ENCODE measurements around the gene SLF2.

The SLF2 gene

GRCh38 chr10:101007915-101008822, 95.4 kb downstream of the SLF2 start:
- no peak overlapping the region for H3K27ac ChIP-seq (ENCODE audit: low read length)

GRCh38 chr10:101008823-101009423, 96.2 kb downstream of the SLF2 start:
- Histone ChIP-seq H3K36me3 (ENCODE audit: insufficient read depth, low read depth, low read length) (peaks cover 35% of the 10 kb centered on the region), H3K9ac (ENCODE audit: low read depth, low read length) (no peak overlapping the region), H3K9me3 (ENCODE audit: insufficient read depth, low read depth, low read length) (no peaks in the 10 kb centered on the region), H3K27ac (ENCODE audit: low read length) (no peak overlapping the region), H3K4me3 (ENCODE audit: low read length) (no peak overlapping the region), H3K27me3 (ENCODE audit: insufficient read depth, low read length) (no peaks in the 10 kb centered on the region), H3K4me1 (ENCODE audit: insufficient read depth, low read length) (no peaks in the 10 kb centered on the region)

More at GRCh38 chr10:101007915-101008822, 95.4 kb downstream of the SLF2 start:
- Histone ChIP-seq H3K4me1 (ENCODE audit: insufficient read depth, low read length) (no peaks in the 10 kb centered on the region), H3K36me3 (ENCODE audit: insufficient read depth, low read depth, low read length) (peaks cover 42% of the 10 kb centered on the region), H3K4me3 (ENCODE audit: low read length) (no peak overlapping the region), H3K27me3 (ENCODE audit: insufficient read depth, low read length) (no peaks in the 10 kb centered on the region), H3K9ac (ENCODE audit: low read depth, low read length) (no peak overlapping the region), H3K9me3 (ENCODE audit: insufficient read depth, low read depth, low read length) (no peaks in the 10 kb centered on the region)

GRCh38 chr10:101010329-101010728, 97.6 kb downstream of the SLF2 start:
- Histone ChIP-seq H3K27ac (ENCODE audit: low read length) (no peak overlapping the region), H3K36me3 (ENCODE audit: insufficient read depth, low read depth, low read length) (peaks cover 22% of the 10 kb centered on the region), H3K4me1 (ENCODE audit: insufficient read depth, low read length) (no peaks in the 10 kb centered on the region), H3K9me3 (ENCODE audit: insufficient read depth, low read depth, low read length) (no peaks in the 10 kb centered on the region), H3K9ac (ENCODE audit: low read depth, low read length) (no peak overlapping the region), H3K27me3 (ENCODE audit: insufficient read depth, low read length) (peaks cover 10% of the 10 kb centered on the region), H3K4me3 (ENCODE audit: low read length) (no peak overlapping the region)

- Histone ChIP-seq H3K27me3 (ENCODE audit: insufficient read depth, low read length) (peaks cover 24% of the 10 kb centered on the region), H3K9me3 (ENCODE audit: insufficient read depth, low read depth, low read length) (no peaks in the 10 kb centered on the region), H3K4me3 (ENCODE audit: low read length) (no peak overlapping the region), H3K27ac (ENCODE audit: low read length) (no peak overlapping the region), H3K36me3 (ENCODE audit: insufficient read depth, low read depth, low read length) (peaks cover 7% of the 10 kb centered on the region; the same call in 1 of the 2 replicates), H3K9ac (ENCODE audit: low read depth, low read length) (no peak overlapping the region), H3K4me1 (ENCODE audit: insufficient read depth, low read length) (no peaks in the 10 kb centered on the region)
Measured at GRCh38 chr10:101011517-101012423, 99.0 kb downstream of the SLF2 start.

GRCh38 chr10:101012525-101013364, 100.0 kb downstream of the SLF2 start:
- Histone ChIP-seq H3K27me3 (ENCODE audit: insufficient read depth, low read length) (peaks cover 34% of the 10 kb centered on the region), H3K36me3 (ENCODE audit: insufficient read depth, low read depth, low read length) (no peaks in the 10 kb centered on the region), H3K4me1 (ENCODE audit: insufficient read depth, low read length) (no peaks in the 10 kb centered on the region), H3K27ac (ENCODE audit: low read length) (no peak overlapping the region), H3K4me3 (ENCODE audit: low read length) (no peak overlapping the region), H3K9me3 (ENCODE audit: insufficient read depth, low read depth, low read length) (no peaks in the 10 kb centered on the region), H3K9ac (ENCODE audit: low read depth, low read length) (no peak overlapping the region)

GRCh38 chr10:101013365-101013825, 100.6 kb downstream of the SLF2 start:
- no peak overlapping the region for H3K9ac ChIP-seq (ENCODE audit: low read depth, low read length)
- H3K9me3 ChIP-seq (ENCODE audit: insufficient read depth, low read depth, low read length): no peaks in the 10 kb centered on the region
- H3K36me3 ChIP-seq (ENCODE audit: insufficient read depth, low read depth, low read length): no peaks in the 10 kb centered on the region
- H3K4me1 ChIP-seq (ENCODE audit: insufficient read depth, low read length): no peaks in the 10 kb centered on the region
- peaks cover 41% of the 10 kb centered on the region for H3K27me3 ChIP-seq (ENCODE audit: insufficient read depth, low read length)
- H3K4me3 ChIP-seq (ENCODE audit: low read length): no peak overlapping the region
- no peak overlapping the region for H3K27ac ChIP-seq (ENCODE audit: low read length)

GRCh38 chr10:101014230-101014884, 101.6 kb downstream of the SLF2 start:
- H3K27ac ChIP-seq (ENCODE audit: low read length): no peak overlapping the region
- H3K9me3 ChIP-seq (ENCODE audit: insufficient read depth, low read depth, low read length): no peaks in the 10 kb centered on the region
- H3K9ac ChIP-seq (ENCODE audit: low read depth, low read length): no peak overlapping the region
- no peaks in the 10 kb centered on the region for H3K36me3 ChIP-seq (ENCODE audit: insufficient read depth, low read depth, low read length)
- H3K4me1 ChIP-seq (ENCODE audit: insufficient read depth, low read length): no peaks in the 10 kb centered on the region
- H3K27me3 ChIP-seq (ENCODE audit: insufficient read depth, low read length): peaks cover 50% of the 10 kb centered on the region
- H3K4me3 ChIP-seq (ENCODE audit: low read length): no peak overlapping the region
